Stomach (tissue), 9 donors: ENCODE measurements around the gene PDPK1. TPM values are rescaled to one million over a fixed set of nuclear protein-coding genes. Genes with fewer than 3 reads are reported as not detected.

ENCODE experiments used
- DNase-seq, 2 donors: peaks; one replicate each; pipeline versions ENCODE4 v3.0.0 to v3.0.0-alpha.2; 2013 to 2019
- H3K27ac ChIP-seq, 5 donors: fragments of 200-600 bp in 4 of 5; sonication (generic) in 4 of 5; one replicate each; pipeline ENCODE4 v1.5.1; 2013 to 2019; ENCODE audit warnings: mild to moderate bottlenecking in 1 of 5, moderate library complexity in 1 of 5
- H3K27me3 ChIP-seq, 3 donors: fragments of 200-600 bp; sonication (generic); one replicate each; pipeline ENCODE4 v1.5.1; 2017 to 2019; ENCODE audit warnings: mixed run types in 1 of 3
- H3K36me3 ChIP-seq, 4 donors: fragments of 200-600 bp; sonication (generic); 1 replicate in 3 of 4; 2 replicates in 1 of 4; pipeline ENCODE4 v1.5.1; 2016 to 2019
- H3K4me1 ChIP-seq, 4 donors: fragments of 200-600 bp; sonication (generic); one replicate each; pipeline ENCODE4 v1.5.1; 2016 to 2019
- H3K4me3 ChIP-seq, 4 donors: fragments of 200-600 bp; sonication (generic) in 3 of 4; one replicate each; pipeline ENCODE4 v1.5.1; 2016 to 2019; ENCODE audit warnings: mild to moderate bottlenecking in 1 of 4
- H3K9me3 ChIP-seq, 4 donors: fragments of 200-600 bp; sonication (generic); one replicate each; pipeline ENCODE4 v1.5.1; 2016 to 2019
- CTCF ChIP-seq, 7 experiments: fragments of 450-650 bp in 4 of 7; fragments of 200-600 bp in 3 of 7; sonication (generic) in 3 of 7; IDR thresholded peaks; one replicate each; pipeline ENCODE4 v1.5.1; 2016 to 2019; ENCODE audit warnings: antibody characterized with exemption in 7 of 7, control low read depth in 2 of 7, mild to moderate bottlenecking in 1 of 7
- EP300 ChIP-seq: sonication (generic); formaldehyde crosslinking; IDR thresholded peaks from one replicate; pipeline ENCODE4 v1.6.1; 2017; ENCODE audit warnings: antibody characterized with exemption
- POLR2A ChIP-seq, 4 donors: fragments of 450-650 bp; IDR thresholded peaks; one replicate each; pipeline ENCODE4 v1.6.1; 2016; ENCODE audit warnings: antibody characterized with exemption in 4 of 4, control low read depth in 2 of 4, mild to moderate bottlenecking in 1 of 4, moderate library complexity in 1 of 4
- POLR2AphosphoS5 ChIP-seq, 3 donors: sonication (generic); formaldehyde crosslinking; IDR thresholded peaks; one replicate each; pipeline ENCODE4 v1.6.1; 2016; ENCODE audit warnings: antibody characterized with exemption in 3 of 3
- WGBS, 5 donors: extraction: QIAGEN DNeasy Blood & Tissue Kit in 3 of 5; methylation state at CpG; one replicate each; pipeline versions ENCODE4 v1.1.5 to v1.1.7; 2013 to 2018; 5-methylcytosine and 5-hydroxymethylcytosine counted together
- intact Hi-C: fragments of 100-400 bp; cut with DNase I; formaldehyde crosslinking; loops from one replicate; pipeline ENCODE4 v1.15.1; 2023; ENCODE audit warnings: low total_unique reads
- polyA plus RNA-seq, 3 donors: library from polyadenylated mRNA; stranded (reverse); fragments of 200-250 nt; gene quantifications; one replicate each; pipeline ENCODE4 v1.2.3, GENCODE V29; 2013
- total RNA-seq, 5 donors: library from RNA; depleted of rRNA; stranded (reverse); fragments of >200 nt; gene quantifications; one replicate each; pipeline versions ENCODE4 v1.1.0 to v1.2.3, GENCODE V29; 2014 to 2016
- donor health status: healthy with polysubstance abuse.
- donor health status: Bipolar disorder and iron deficiency.
- donor health status: healthy.

The PDPK1 gene
- total and polyA plus RNA-seq, 8 donors: 7.0 to 86.9 (median 23.6) TPM

- Histone ChIP-seq H3K27me3 (no peaks in the 10 kb centered on the region), H3K27ac (no peak overlapping the region), H3K36me3 (peaks cover 0 to 57% (median 42%) of the 10 kb centered on the region in 4 donors), H3K9me3 (no peaks in the 10 kb centered on the region), H3K4me3 (no peak overlapping the region), H3K4me1 (peaks cover 10 to 32% (median 22%) of the 10 kb centered on the region in 4 donors)
- DNase-seq: no peak
- intact Hi-C loops: loop anchor here (5.0 to 10.0 kb wide), 2 partner anchors 154 to 302 kb away; partner anchors contain the start of genes ABCA3 and CASKIN1
- TF ChIP-seq POLR2AphosphoS5 (IDR thresholded peaks at IDR 0.05): no peak
- TF ChIP-seq POLR2A (IDR thresholded peaks at IDR 0.05): no peak
- TF ChIP-seq EP300: no peak
- WGBS, 5 donors: 92 to 95% (median 94%) methylated on average over 30 to 62 of the region's 62 CpGs
Observed at GRCh38 chr16:2496223-2497115, 41.4 kb upstream of the PDPK1 start.

- no peaks in the 10 kb centered on the region for H3K9me3 ChIP-seq
- H3K4me1 ChIP-seq: peaks cover 14 to 39% (median 28%) of the 10 kb centered on the region in 4 donors
- no peak overlapping the region for H3K4me3 ChIP-seq
- peak overlapping the region in 1 of 5 donors; percentile 24 for H3K27ac ChIP-seq
- DNase-seq: no peak
- peaks cover 0 to 57% (median 41%) of the 10 kb centered on the region in 4 donors for H3K36me3 ChIP-seq
- TF ChIP-seq CTCF (IDR thresholded peaks at IDR 0.05) (no peak), EP300 (no peak), POLR2AphosphoS5 (IDR thresholded peaks at IDR 0.05) (no peak), POLR2A (IDR thresholded peaks at IDR 0.05) (no peak)
- H3K27me3 ChIP-seq: no peaks in the 10 kb centered on the region
- 36 to 63% (median 60%) methylated on average over 6 to 21 of the region's 21 CpGs for WGBS, 5 donors
- intact Hi-C loops: loop anchor here (5.0 to 10.0 kb wide), 2 partner anchors 155 to 302 kb away; partner anchors contain the start of genes ABCA3 and CASKIN1
Observed at GRCh38 chr16:2497116-2497630, 40.6 kb upstream of the PDPK1 start.

- no peak overlapping the region for H3K4me3 ChIP-seq
- H3K36me3 ChIP-seq: peaks cover 0 to 57% (median 41%) of the 10 kb centered on the region in 4 donors
- intact Hi-C loops: loop anchor here (5.0 to 10.0 kb wide), 2 partner anchors 156 to 303 kb away; partner anchors contain the start of genes ABCA3 and CASKIN1
- TF ChIP-seq CTCF (IDR thresholded peaks at IDR 0.05) (no peak), POLR2AphosphoS5 (IDR thresholded peaks at IDR 0.05) (no peak)
- H3K27me3 ChIP-seq: no peaks in the 10 kb centered on the region
- peaks cover 14 to 47% (median 35%) of the 10 kb centered on the region in 4 donors for H3K4me1 ChIP-seq
- peak overlapping the region in 1 of 5 donors; percentile 1 for H3K27ac ChIP-seq
- 80 to 91% (median 89%) methylated on average over 19 to 26 of the region's 26 CpGs for WGBS, 5 donors
- no peaks in the 10 kb centered on the region for H3K9me3 ChIP-seq
- DNase-seq: no peak
Observed at GRCh38 chr16:2497695-2498484, 39.9 kb upstream of the PDPK1 start.

GRCh38 chr16:2498531-2499253 is 39.1 kb upstream of the PDPK1 start:
- no peak overlapping the region for H3K4me3 ChIP-seq
- H3K27me3 ChIP-seq: no peaks in the 10 kb centered on the region
- TF ChIP-seq POLR2AphosphoS5 (IDR thresholded peaks at IDR 0.05) (no peak), EP300 (no peak)
- H3K9me3 ChIP-seq: no peaks in the 10 kb centered on the region
- peaks cover 14 to 52% (median 38%) of the 10 kb centered on the region in 4 donors for H3K4me1 ChIP-seq
- peaks cover 0 to 50% (median 41%) of the 10 kb centered on the region in 4 donors for H3K36me3 ChIP-seq
- intact Hi-C loops: loop anchor here (5.0 to 10.0 kb wide), 2 partner anchors 156 to 304 kb away; partner anchors contain the start of genes ABCA3 and CASKIN1
- DNase-seq: peak in 1 of 2 donors; percentile 76
- peak overlapping the region in 2 of 5 donors; percentile 1 to 46 for H3K27ac ChIP-seq
- 61 to 77% (median 64%) methylated on average over 7 to 15 of the region's 15 CpGs for WGBS, 5 donors
